Neural cell (in vitro differentiated cells): ENCODE measurements around the gene KIF5B. TPM values are rescaled to one million over a fixed set of nuclear protein-coding genes. Genes with fewer than 3 reads are reported as not detected.
"Not testable (repeated sequence)": the region's sequence is repeated elsewhere in the genome, so short reads cannot be mapped to it uniquely, and the experiment has no call there.

Experiments used
- H2AFZ ChIP-seq: fragments of 200-600, 300-800 bp; sonication (generic), shearing (Covaris generic); 2 replicates; pipeline ENCODE4 v1.6.0; 2014; ENCODE audit warnings: low read depth, mild to moderate bottlenecking, antibody characterized with exemption, low read length, moderate library complexity
- H3F3A ChIP-seq: fragments of 200-600 bp; shearing (Covaris generic); 2 replicates; pipeline ENCODE4 v1.6.1; 2016; ENCODE audit warnings: mild to moderate bottlenecking, moderate library complexity, mixed read lengths, antibody characterized with exemption, low read length; ENCODE audit not compliant: insufficient read depth, poor library complexity, severe bottlenecking
- H3K27ac ChIP-seq: fragments of 200-600, 300-800 bp; sonication (generic), shearing (Covaris generic); 2 replicates; pipeline ENCODE4 v1.5.1; 2014; ENCODE audit warnings: mild to moderate bottlenecking, low read length, moderate library complexity
- H3K27me3 ChIP-seq: fragments of 300-800, 200-600 bp; sonication (generic), shearing (Covaris generic); 2 replicates; pipeline ENCODE4 v1.6.0; 2014; ENCODE audit warnings: mild to moderate bottlenecking, low read depth, low read length, moderate library complexity; ENCODE audit not compliant: insufficient read depth
- H3K36me3 ChIP-seq: fragments of 300-800, 200-600 bp; sonication (generic), shearing (Covaris generic); 2 replicates; pipeline ENCODE4 v1.5.1; 2014; ENCODE audit warnings: mild to moderate bottlenecking, antibody characterized with exemption, low read length, moderate library complexity; ENCODE audit not compliant: insufficient read depth
- H3K4me2 ChIP-seq: fragments of 300-800, 200-600 bp; sonication (generic), shearing (Covaris generic); 2 replicates; pipeline ENCODE4 v1.6.0; 2014; ENCODE audit warnings: mild to moderate bottlenecking, low read length
- H3K4me3 ChIP-seq: fragments of 300-800, 200-600 bp; sonication (generic), shearing (Covaris generic); 2 replicates; pipeline ENCODE4 v1.5.1; 2014; ENCODE audit warnings: mild to moderate bottlenecking, low read length, moderate library complexity
- H3K79me2 ChIP-seq: fragments of 200-600 bp; shearing (Covaris generic); replicated peaks from 2 replicates; pipeline ENCODE4 v1.6.0; 2014; ENCODE audit warnings: mild to moderate bottlenecking, low read length, moderate library complexity; ENCODE audit not compliant: insufficient read depth
- H3K9ac ChIP-seq: fragments of 300-800, 200-600 bp; sonication (generic), shearing (Covaris generic); 2 replicates; pipeline ENCODE4 v1.6.1; 2016; ENCODE audit warnings: mild to moderate bottlenecking, low read length, mixed read lengths
- H3K9me2 ChIP-seq: fragments of 200-600 bp; shearing (Covaris generic); 2 replicates; pipeline ENCODE4 v1.6.1; 2016; ENCODE audit warnings: mild to moderate bottlenecking, low read length, mixed read lengths; ENCODE audit not compliant: insufficient read depth
- H3K9me3 ChIP-seq: fragments of 200-600, 300-800 bp; sonication (generic), shearing (Covaris generic); 2 replicates; pipeline ENCODE4 v1.6.1; 2016; ENCODE audit warnings: mild to moderate bottlenecking, mixed run types, low read length, moderate library complexity, mixed read lengths
- H4K20me1 ChIP-seq: fragments of 200-600 bp; shearing (Covaris generic); 2 replicates; pipeline ENCODE4 v1.6.1; 2016; ENCODE audit warnings: mild to moderate bottlenecking, mixed run types; ENCODE audit not compliant: insufficient read depth
- CTCF ChIP-seq: fragments of 450-650 bp; IDR thresholded peaks from 2 replicates; pipeline ENCODE4 v1.5.1; 2014; ENCODE audit warnings: antibody characterized with exemption, mild to moderate bottlenecking, moderate library complexity; ENCODE audit not compliant: poor library complexity, severe bottlenecking
- EP300 ChIP-seq: fragments of 450-650 bp; conservative IDR thresholded peaks from 2 replicates; pipeline ENCODE4 v1.6.1; 2014; ENCODE audit warnings: antibody characterized with exemption, mild to moderate bottlenecking, moderate library complexity; ENCODE audit not compliant: poor library complexity, severe bottlenecking
- EZH2 ChIP-seq: fragments of 200-600, 300-800 bp; shearing (Covaris generic), sonication (generic); IDR thresholded peaks from 2 replicates; pipeline ENCODE4 v1.6.1; 2014; ENCODE audit warnings: antibody characterized with exemption, low read length, borderline replicate concordance, mild to moderate bottlenecking; ENCODE audit not compliant: insufficient read depth, poor library complexity, severe bottlenecking
- MXI1 ChIP-seq: fragments of 450-650 bp; conservative IDR thresholded peaks from 2 replicates; pipeline ENCODE4 v1.6.1; 2014; ENCODE audit warnings: antibody characterized with exemption, mild to moderate bottlenecking; ENCODE audit not compliant: poor library complexity, severe bottlenecking
- POLR2AphosphoS5 ChIP-seq: IDR thresholded peaks from 2 replicates; pipeline ENCODE4 v1.6.1; 2012
- RAD21 ChIP-seq: fragments of 450-650 bp; conservative IDR thresholded peaks from 2 replicates; pipeline ENCODE4 v1.6.1; 2014; ENCODE audit warnings: antibody characterized with exemption, mild to moderate bottlenecking, moderate library complexity
- REST ChIP-seq: IDR thresholded peaks from 2 replicates; pipeline ENCODE4 v1.6.1; 2012; ENCODE audit warnings: borderline replicate concordance
- SMC3 ChIP-seq: fragments of 450-650 bp; conservative IDR thresholded peaks from 2 replicates; pipeline ENCODE4 v1.6.1; 2014; ENCODE audit warnings: antibody characterized with exemption, mild to moderate bottlenecking, moderate library complexity; ENCODE audit not compliant: poor library complexity
- TAF1 ChIP-seq: IDR thresholded peaks from 2 replicates; pipeline ENCODE4 v1.6.1; 2012; ENCODE audit warnings: low read depth
- polyA plus RNA-seq: library from polyadenylated mRNA; depleted of rRNA; stranded (reverse); fragments of >200 nt; gene quantifications from 2 replicates; pipeline ENCODE4 v1.2.3, GENCODE V29; 2014

Gene KIF5B
- polyA plus RNA-seq, 1 donor from 2014 or later = 96.3 TPM

GRCh38 chr10:32055478-32056135 is 618 bp downstream of the KIF5B start:
- Histone ChIP-seq H3K9me2 (no peaks in the 10 kb centered on the region), H4K20me1 (peaks cover 17% of the 10 kb centered on the region), H3K4me3 (peak overlapping the region; percentile 93), H3K4me2 (no peak overlapping the region), H3K9ac (peak overlapping the region; percentile 91), H3K79me2 (peaks cover 50% of the 10 kb centered on the region), H2AFZ (peak overlapping the region; percentile 88), H3K9me3 (no peaks in the 10 kb centered on the region), H3K27ac (peak overlapping the region; percentile 93), H3K27me3 (no peaks in the 10 kb centered on the region), H3K36me3 (no peaks in the 10 kb centered on the region), H3F3A (peaks cover 10% of the 10 kb centered on the region)
- TF ChIP-seq TAF1 = no peak
- no peak for TF ChIP-seq EP300
- TF ChIP-seq MXI1 = peak; percentile 66
- peak; percentile 32 for TF ChIP-seq SMC3
- TF ChIP-seq CTCF = peak; percentile 24
- no peak for TF ChIP-seq POLR2AphosphoS5
- TF ChIP-seq REST = no peak
- no peak for TF ChIP-seq EZH2
- TF ChIP-seq RAD21 = no peak

DNA sequence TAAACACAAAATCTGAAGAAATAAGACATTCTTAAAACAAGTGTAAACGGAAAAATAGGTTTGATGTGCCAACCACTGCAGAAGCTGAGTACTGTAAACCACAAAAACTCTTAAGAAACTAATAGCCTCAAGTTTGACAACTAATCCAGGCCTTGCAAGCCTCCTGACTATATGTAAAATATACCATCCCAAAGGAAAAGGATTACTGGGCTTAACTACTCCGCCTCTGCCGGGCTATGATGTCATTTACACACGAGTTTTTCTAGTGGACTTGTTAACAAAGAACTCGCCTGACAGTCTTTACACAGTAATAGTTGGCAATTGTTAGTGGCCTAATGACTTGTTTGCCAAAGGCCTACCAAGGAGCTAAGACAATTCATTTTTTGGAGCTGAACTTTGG is 2.1 kb downstream of the KIF5B start:
- Histone ChIP-seq H3K9ac (peak overlapping the region; percentile 91), H3F3A (peaks cover 10% of the 10 kb centered on the region), H2AFZ (no peak overlapping the region), H3K79me2 (peaks cover 65% of the 10 kb centered on the region), H3K27me3 (no peaks in the 10 kb centered on the region), H3K9me2 (no peaks in the 10 kb centered on the region), H3K4me3 (peak overlapping the region; percentile 93), H3K36me3 (no peaks in the 10 kb centered on the region), H3K9me3 (no peaks in the 10 kb centered on the region), H4K20me1 (peaks cover 23% of the 10 kb centered on the region), H3K4me2 (peak overlapping the region; percentile 87), H3K27ac (no peak overlapping the region)
- no peak for TF ChIP-seq REST

- H2AFZ ChIP-seq, H3K9me2 ChIP-seq, H3F3A ChIP-seq, H3K27ac ChIP-seq, H3K9me3 ChIP-seq, H3K27me3 ChIP-seq, H3K9ac ChIP-seq, H3K36me3 ChIP-seq: not testable (repeated sequence)
- Histone ChIP-seq H4K20me1 (peaks cover 23% of the 10 kb centered on the region), H3K79me2 (peaks cover 72% of the 10 kb centered on the region), H3K4me2 (peak overlapping the region; percentile 87), H3K4me3 (peak overlapping the region; percentile 93)
Measured at GRCh38 chr10:32053392-32053791, 2.8 kb downstream of the KIF5B start.
